ENCODE results near the gene SAMD4B.
"Not testable (repeated sequence)": the region's sequence is repeated elsewhere in the genome, so short reads cannot be mapped to it uniquely, and the experiment has no call there.

SAMD4B gene

GRCh38 chr19:39341719-39342604, at the start of gene SAMD4B:
Gene SAMD4B, plus strand, starts transcription at chr19:39342421. Its CDS starts 14,473 bp downstream, at chr19:39356894.
- DNase-seq = peak; percentile 99

GRCh38 chr19:39293394-39293793, 48.8 kb upstream of the SAMD4B start:
- no peak for DNase-seq

DNA sequence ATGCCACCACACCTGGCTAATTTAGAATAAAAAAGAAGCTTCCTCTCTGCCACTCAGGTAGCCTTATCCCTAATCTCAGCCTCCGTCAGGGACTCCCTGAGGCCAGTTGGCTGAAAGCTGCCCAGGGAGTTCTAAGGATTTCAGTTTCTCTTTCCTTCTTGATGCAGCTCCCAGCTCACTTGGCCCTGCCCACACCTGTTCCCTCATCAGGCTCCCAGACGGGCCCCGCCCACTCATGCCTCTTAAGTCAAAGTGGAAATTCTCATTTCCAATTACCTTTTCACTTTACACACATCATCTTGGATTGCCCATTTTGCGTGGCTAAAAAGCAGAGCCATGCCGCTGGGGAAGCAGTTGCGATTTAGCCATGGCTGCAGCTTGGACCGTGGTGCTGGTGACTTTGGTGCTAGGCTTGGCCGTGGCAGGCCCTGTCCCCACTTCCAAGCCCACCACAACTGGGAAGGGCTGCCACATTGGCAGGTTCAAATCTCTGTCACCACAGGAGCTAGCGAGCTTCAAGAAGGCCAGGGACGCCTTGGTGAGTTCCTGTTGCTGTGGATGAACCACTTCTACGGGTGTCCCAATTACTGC, 46.1 kb upstream of the SAMD4B start, which contains the start of gene IFNL1:
TSS of gene IFNL1 (plus strand) at position 353 of the 591 bp plus-strand sequence. CDS start at position 368, 15 bp downstream.
- no peak for DNase-seq

- DNase-seq = no peak
These were observed 45.3 kb upstream of the SAMD4B start for GRCh38 chr19:39296906-39297305.

- no peak for DNase-seq
These were observed 44.1 kb upstream of the SAMD4B start for GRCh38 chr19:39297931-39298634.

- no peak for DNase-seq
These were observed 42.8 kb upstream of the SAMD4B start for GRCh38 chr19:39299404-39299803.

DNA sequence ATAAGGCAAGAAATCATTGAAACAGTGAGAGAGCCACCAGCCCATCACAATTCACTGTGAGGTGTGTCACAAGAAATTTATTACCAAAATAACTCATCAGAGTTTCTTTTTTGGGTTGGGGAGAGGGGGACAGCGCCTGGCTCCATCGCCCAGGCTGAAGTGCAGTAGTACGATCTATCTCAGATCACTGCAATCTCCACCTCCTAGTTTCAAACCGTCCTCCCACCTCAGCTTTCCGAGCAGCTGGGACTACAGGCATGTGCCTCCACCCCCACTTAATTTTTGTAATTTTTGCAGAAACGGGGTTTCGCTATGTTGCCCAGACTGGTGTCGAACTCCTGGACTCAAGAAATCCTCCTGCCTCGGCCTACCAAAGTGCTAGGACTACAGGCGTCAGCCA, 42.4 kb upstream of the SAMD4B start:
- DNase-seq = no peak

GRCh38 chr19:39301021-39301420, 41.2 kb upstream of the SAMD4B start:
- no peak for DNase-seq

DNA sequence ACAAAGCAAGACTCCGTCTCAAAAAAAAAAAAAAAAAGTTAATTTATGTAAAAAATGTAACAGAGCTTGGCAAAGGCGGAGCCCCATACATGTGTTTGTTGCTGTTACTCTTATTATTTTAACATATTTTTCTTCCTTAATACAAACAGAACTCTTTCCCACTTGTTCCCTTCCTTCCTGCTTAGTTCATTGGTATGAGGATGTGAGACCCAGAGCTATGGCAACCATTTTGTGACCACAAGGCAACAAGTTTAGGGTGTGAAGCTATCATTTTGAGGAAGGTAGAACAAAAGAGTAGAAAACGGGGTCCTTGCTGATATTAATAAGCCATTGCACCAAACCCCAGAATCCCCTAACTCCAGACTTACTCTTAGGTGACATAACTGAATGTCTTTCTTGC, 40.7 kb upstream of the SAMD4B start:
- DNase-seq = no peak

GRCh38 chr19:39303373-39304184, 38.6 kb upstream of the SAMD4B start:
- no peak for DNase-seq

GRCh38 chr19:39304185-39304513, 38.1 kb upstream of the SAMD4B start:
- DNase-seq = no peak

DNA sequence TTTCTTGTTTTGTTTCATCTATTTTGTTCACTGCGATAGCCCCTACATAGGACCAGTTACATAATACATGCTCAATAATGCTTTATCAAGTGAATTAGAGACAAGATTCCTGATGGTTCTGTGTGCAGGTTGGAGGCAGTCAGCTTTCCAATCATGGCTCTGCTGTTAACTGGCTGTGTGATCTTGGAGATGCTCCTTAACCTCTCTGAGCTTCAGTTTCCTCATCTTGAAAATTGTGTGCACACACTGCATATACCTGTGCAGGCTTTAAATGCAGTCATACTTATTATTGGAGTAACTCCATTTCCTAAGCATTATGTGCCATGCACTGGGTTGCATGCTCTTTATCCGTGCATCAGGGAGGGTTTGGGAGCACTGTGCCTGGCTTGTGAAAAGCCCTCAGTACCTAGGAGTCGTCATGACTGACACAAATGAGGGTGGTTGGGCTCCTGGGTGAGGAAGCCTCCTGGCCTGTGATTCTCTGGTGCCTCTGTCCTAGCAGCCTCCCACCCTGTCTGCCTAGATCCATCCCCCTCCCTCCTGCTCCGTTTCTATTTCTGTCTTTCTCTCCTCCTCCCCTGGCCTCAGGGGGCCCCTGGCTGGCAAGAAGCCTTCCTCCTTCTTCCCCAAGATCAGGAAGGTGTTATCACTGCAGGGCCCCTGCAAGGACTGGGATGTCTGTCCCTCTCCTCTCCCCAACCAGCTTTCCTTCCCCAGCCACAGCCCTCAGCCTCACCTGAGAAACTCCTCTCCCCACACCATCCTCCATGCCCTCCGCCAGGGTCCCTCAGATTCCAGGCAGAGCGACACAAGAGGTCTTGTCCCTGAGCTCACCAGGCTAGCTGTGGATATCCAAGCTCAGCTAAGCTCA, 37.3 kb upstream of the SAMD4B start:
- no peak for DNase-seq

DNA sequence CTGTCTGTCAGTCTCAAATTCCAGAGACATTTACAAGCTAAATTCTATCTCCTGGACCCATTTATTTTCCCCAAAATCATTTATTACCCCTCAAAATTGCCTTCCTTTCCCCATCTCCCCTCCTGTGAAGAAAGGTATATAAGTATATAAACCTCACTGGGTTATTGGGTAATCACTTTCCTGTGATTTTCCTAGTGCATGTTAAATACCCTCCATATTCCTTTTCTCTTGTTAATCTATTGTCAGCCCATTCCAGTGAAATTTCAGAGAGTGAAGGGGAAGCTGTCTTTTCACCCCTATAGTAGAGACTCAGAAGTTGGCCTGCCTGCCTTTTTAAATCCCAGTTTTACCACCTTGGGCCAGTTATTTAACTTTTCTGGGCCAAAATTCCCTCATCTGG, 36.1 kb upstream of the SAMD4B start:
- DNase-seq = no peak

DNA sequence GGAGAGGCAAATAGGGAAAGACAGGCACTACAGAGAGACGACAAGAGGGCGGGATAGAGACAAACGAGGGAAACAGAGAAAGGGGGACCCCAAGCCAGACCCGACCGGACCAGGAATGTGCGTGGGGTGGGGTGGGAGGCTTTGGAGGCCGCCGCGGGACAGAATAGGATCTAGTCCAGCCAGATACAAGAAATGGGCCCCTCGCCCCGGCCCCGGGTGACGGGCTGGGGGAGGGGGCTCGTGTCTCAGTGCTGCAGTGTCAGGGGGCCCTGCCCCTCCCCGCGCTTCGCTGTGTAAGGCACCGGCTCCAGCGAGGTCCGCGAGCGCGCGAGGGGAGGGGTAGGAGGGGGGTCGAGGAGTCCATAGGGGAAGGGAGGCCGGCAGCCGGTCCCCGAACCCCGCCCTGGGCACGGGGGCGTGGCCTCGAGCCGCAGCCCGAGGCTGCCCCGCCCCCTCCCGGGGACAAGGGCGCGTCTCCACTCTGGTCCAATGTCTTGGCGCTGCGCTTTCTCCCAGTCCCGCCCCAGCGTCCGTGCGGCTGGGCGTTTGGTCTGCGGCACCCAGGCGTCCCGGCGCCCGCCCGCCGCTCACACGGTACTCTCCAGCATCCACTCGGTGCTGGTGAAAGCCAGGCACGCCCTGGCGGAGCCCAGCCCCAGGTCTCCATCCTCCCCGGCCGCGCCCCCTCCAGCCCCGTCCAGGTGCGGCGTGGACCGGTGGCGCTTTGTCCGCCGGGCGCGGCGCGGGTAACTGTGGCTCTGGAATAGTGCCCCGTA, 35.0 kb upstream of the SAMD4B start:
- no peak for DNase-seq

GRCh38 chr19:39307822-39308530, 34.2 kb upstream of the SAMD4B start:
- DNase-seq = no peak

GRCh38 chr19:39308531-39309304, 33.5 kb upstream of the SAMD4B start:
- no peak for DNase-seq

DNA sequence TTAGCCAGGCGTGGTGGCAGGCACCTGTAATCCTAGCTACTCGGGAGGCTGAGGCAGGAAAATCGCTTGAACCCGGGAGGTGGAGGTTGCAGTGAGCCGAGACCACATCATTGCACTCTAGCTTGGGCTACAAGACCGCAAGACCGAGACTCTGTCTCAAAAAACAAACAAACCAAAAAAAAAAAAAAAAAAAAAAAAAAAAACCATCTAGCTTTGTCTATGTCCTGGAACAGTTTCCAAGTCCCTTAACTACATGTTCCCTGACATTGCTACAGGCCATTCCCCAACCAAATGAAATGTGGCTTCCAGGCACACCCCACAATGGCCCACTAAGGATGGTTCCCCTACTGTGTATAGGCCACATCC, 32.9 kb upstream of the SAMD4B start:
- not testable (repeated sequence) for DNase-seq

GRCh38 chr19:39310558-39311311, 31.5 kb upstream of the SAMD4B start:
- no peak for DNase-seq

Data from NCI-H2107 (cell line).